ENCODE measurements around the gene FMNL1. TPM values are rescaled to one million over a fixed set of nuclear protein-coding genes. Genes with fewer than 3 reads are reported as not detected.

The FMNL1 gene, protein sequence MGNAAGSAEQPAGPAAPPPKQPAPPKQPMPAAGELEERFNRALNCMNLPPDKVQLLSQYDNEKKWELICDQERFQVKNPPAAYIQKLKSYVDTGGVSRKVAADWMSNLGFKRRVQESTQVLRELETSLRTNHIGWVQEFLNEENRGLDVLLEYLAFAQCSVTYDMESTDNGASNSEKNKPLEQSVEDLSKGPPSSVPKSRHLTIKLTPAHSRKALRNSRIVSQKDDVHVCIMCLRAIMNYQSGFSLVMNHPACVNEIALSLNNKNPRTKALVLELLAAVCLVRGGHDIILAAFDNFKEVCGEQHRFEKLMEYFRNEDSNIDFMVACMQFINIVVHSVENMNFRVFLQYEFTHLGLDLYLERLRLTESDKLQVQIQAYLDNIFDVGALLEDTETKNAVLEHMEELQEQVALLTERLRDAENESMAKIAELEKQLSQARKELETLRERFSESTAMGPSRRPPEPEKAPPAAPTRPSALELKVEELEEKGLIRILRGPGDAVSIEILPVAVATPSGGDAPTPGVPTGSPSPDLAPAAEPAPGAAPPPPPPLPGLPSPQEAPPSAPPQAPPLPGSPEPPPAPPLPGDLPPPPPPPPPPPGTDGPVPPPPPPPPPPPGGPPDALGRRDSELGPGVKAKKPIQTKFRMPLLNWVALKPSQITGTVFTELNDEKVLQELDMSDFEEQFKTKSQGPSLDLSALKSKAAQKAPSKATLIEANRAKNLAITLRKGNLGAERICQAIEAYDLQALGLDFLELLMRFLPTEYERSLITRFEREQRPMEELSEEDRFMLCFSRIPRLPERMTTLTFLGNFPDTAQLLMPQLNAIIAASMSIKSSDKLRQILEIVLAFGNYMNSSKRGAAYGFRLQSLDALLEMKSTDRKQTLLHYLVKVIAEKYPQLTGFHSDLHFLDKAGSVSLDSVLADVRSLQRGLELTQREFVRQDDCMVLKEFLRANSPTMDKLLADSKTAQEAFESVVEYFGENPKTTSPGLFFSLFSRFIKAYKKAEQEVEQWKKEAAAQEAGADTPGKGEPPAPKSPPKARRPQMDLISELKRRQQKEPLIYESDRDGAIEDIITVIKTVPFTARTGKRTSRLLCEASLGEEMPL
- total RNA-seq (2014; rRNA removed; shearing (Covaris generic)) (4.2 and 10.5 TPM in 2 replicates), polyA plus RNA-seq (2016; fragmentation: Nextera tagmentation; extraction: Ambion mirVana) (1.4 and 1.7 TPM in 2 replicates)

DNA sequence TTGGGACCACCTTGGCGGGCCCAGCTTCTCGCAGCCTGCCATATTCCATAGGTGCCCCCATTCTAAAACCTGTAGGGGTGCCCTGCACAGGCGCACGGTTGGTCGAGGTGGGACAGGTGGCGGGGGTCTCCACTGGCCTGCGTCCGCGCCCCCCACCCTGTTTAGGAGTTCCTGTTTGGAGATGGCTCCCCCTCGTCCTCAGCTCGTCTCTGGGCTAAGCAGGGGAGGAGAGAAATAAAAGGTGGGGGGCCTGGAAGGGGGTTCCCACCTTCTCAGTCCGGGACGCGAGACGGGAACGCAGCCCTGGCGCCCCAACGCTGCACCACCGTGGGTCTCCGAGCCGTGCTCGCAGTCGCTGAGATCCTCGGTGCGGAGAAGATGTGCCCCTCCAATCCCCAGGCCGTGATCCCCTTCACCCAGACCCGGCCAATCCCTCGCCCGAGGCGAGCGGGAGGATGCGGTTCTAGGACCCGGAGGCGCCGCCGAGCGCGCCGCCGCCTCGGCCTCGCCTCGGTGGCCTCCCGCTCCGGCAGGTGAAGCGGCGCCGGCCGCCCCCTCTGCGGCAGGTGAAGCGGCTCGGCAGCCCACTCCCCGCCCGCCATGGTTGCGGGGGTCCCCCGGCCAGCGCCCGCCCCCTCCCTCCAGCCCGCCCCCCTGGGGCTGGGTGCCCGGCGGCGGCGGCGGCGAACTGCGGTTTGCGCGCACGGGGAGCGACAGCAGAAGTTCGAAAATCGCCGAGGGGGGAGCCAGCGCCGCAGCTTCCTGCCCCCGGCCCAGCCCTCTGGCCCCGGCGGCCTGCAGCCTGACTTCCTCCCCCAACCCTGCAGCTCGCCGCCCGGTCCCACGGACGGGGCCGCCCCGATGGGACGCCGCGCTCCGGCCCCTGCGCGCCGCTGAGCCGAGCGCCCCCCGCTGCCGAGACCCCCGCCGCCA lies at the start of gene FMNL1:
TSS of gene FMNL1 (plus strand) at position 805 of the 933 bp plus-strand sequence. CDS start 240 bp downstream, outside the sequence.
- Histone ChIP-seq H3F3A (ENCODE audit: insufficient read depth) (0 out of 2 replicates have a peak, but pooled peaks cover 10% of the 10 kb centered on the region), H3K9me3 (ENCODE audit: low read depth) (no peaks in the 10 kb centered on the region)

DNA sequence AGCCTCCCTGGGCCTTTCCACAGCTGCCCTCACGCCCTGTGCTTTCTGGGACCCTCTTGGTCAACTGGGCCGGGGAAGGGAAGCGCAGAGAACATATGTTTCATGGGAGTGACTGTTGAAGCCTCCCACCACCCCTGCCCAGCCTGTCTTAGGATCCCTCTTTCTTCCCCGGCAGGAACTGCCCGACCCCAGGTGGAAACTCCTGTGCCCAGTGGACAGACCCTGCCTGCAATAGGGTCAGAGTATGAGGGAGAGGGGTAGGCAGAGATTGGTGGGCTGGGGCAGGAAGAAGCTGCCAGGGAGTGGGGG lies 49.5 kb upstream of the FMNL1 start:
- no peaks in the 10 kb centered on the region for H3K36me3 ChIP-seq (ENCODE audit: low read depth)
- H3K27me3 ChIP-seq (replicated peaks; ENCODE audit: insufficient read depth), result no peaks in the 10 kb centered on the region
- no peak for DNase-seq
- peak overlapping the region; percentile 99 for H3K27ac ChIP-seq
- no peaks in the 10 kb centered on the region for H3K79me2 ChIP-seq (ENCODE audit: insufficient read depth)
- 4 to 7% methylated on average over 5 of the region's 5 CpGs for WGBS, 2 experiments (ENCODE audit: low coverage in 1 of 2, low lambda C conversion rate in 2 of 2, missing lambda C conversion rate in 2 of 2)
- peaks cover 41% of the 10 kb centered on the region for H3K4me1 ChIP-seq (ENCODE audit: insufficient read depth)
- H2AFZ ChIP-seq, result peak overlapping the region; percentile 62
- peak overlapping the region; percentile 93 for H3K9ac ChIP-seq
- H3K9me2 ChIP-seq (ENCODE audit: insufficient read depth), result no peaks in the 10 kb centered on the region
- H4K20me1 ChIP-seq (ENCODE audit: insufficient read depth), result no peaks in the 10 kb centered on the region
- no peaks in the 10 kb centered on the region for H3K9me3 ChIP-seq (ENCODE audit: low read depth)
- H3K4me2 ChIP-seq (ENCODE audit: unreplicated experiment), result peak overlapping the region; percentile 90
- peak overlapping the region; percentile 70 for H3K4me3 ChIP-seq
- in situ Hi-C loops (cut with MboI), result no loop called here
- H3F3A ChIP-seq (ENCODE audit: insufficient read depth), result peaks cover 18% of the 10 kb centered on the region
- no peak for TF ChIP-seq EZH2 (IDR thresholded peaks at IDR 0.05; ENCODE audit: insufficient read depth, poor library complexity, severe bottlenecking)
- no peak for TF ChIP-seq EZH2phosphoT487 (IDR thresholded peaks at IDR 0.05; ENCODE audit: insufficient read depth, low read depth)

More for the DNA sequence above, at the start of gene FMNL1:
- Histone ChIP-seq H3K4me1 (ENCODE audit: insufficient read depth) (0 out of 2 replicates have a peak, but pooled peaks cover 5% of the 10 kb centered on the region), H3K4me2 (ENCODE audit: unreplicated experiment) (peak within 1 kb of the TSS; percentile 59), H3K36me3 (ENCODE audit: low read depth) (no peaks in the 10 kb centered on the region), H3K79me2 (ENCODE audit: insufficient read depth) (no peaks in the 10 kb centered on the region), H3K9me2 (ENCODE audit: insufficient read depth) (no peaks in the 10 kb centered on the region), H3K27me3 (replicated peaks; ENCODE audit: insufficient read depth) (no peaks in the 10 kb centered on the region), H4K20me1 (ENCODE audit: insufficient read depth) (no peaks in the 10 kb centered on the region), H3K9ac (peak within 1 kb of the TSS; percentile 65), H2AFZ (peak within 1 kb of the TSS; percentile 67), H3K4me3 (peak within 1 kb of the TSS; percentile 76), H3K27ac (no peak within 1 kb of the TSS)
- DNase-seq, result peak; percentile 48
- TF ChIP-seq EZH2 (IDR thresholded peaks at IDR 0.05; ENCODE audit: insufficient read depth, poor library complexity, severe bottlenecking), result no peak
- no peak for TF ChIP-seq EZH2phosphoT487 (IDR thresholded peaks at IDR 0.05; ENCODE audit: insufficient read depth, low read depth)
- 12 to 25% methylated on average over 43 to 49 of the region's 98 CpGs for WGBS, 2 experiments (ENCODE audit: low coverage in 1 of 2, low lambda C conversion rate in 2 of 2, missing lambda C conversion rate in 2 of 2)
- in situ Hi-C loops (cut with MboI), result loop anchor here (10.0 kb wide), 1 partner anchor 173 kb away; no protein-coding TSS in a partner anchor

DNA sequence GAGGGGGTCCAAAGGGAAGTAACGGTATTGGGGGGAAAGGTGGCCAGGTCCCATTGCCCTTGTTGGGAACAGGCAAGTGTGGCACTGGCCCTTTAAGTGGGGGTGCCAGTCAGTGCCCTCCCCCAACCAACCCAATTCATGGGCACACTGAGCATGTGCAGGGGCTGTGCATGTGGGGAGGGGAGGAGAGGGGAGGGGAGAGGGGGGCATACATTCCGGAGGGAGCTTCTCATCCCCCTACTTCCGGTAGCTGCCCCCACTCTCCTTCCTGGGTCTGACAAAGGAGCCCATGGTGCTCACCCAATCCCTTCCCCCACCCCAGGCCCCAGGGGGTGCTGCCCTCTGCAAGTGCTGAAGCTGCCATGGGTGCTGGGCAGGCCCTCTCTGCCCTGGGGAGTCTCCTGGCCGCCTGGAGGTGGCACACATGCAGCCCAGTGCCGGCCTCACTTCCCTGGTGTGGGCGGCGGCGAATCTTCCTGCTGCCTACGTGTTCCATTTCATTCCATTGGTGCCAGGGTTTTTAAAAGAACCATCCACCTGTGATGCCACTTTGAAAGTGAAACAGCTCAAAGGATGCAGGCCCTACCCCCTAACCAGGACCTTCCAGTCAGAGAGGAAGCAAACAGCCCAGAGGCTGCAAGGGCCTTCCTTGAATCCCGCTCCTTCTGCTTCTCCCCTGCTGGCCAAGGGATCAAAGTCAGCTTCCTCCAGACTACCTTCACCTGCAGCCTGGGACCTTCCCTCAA lies 49.0 kb upstream of the FMNL1 start:
- in situ Hi-C loops (cut with MboI), result no loop called here
- peak overlapping the region; percentile 90 for H3K4me2 ChIP-seq (ENCODE audit: unreplicated experiment)
- H3K9me2 ChIP-seq (ENCODE audit: insufficient read depth), result no peaks in the 10 kb centered on the region
- H4K20me1 ChIP-seq (ENCODE audit: insufficient read depth), result no peaks in the 10 kb centered on the region
- peak overlapping the region; percentile 99 for H3K27ac ChIP-seq
- no peaks in the 10 kb centered on the region for H3K9me3 ChIP-seq (ENCODE audit: low read depth)
- H3K9ac ChIP-seq, result peak overlapping the region; percentile 93
- H3F3A ChIP-seq (ENCODE audit: insufficient read depth), result peaks cover 18% of the 10 kb centered on the region
- peaks cover 41% of the 10 kb centered on the region for H3K4me1 ChIP-seq (ENCODE audit: insufficient read depth)
- TF ChIP-seq EZH2 (IDR thresholded peaks at IDR 0.05; ENCODE audit: insufficient read depth, poor library complexity, severe bottlenecking), result no peak
- TF ChIP-seq EZH2phosphoT487 (IDR thresholded peaks at IDR 0.05; ENCODE audit: insufficient read depth, low read depth), result no peak
- H3K4me3 ChIP-seq, result peak overlapping the region; percentile 70
- H2AFZ ChIP-seq, result peak overlapping the region; percentile 62
- DNase-seq, result peak; percentile 75
- H3K36me3 ChIP-seq (ENCODE audit: low read depth), result no peaks in the 10 kb centered on the region
- no peaks in the 10 kb centered on the region for H3K27me3 ChIP-seq (replicated peaks; ENCODE audit: insufficient read depth)
- 8 to 11% methylated on average over 8 to 10 of the region's 10 CpGs for WGBS, 2 experiments (ENCODE audit: low coverage in 1 of 2, low lambda C conversion rate in 2 of 2, missing lambda C conversion rate in 2 of 2)
- no peaks in the 10 kb centered on the region for H3K79me2 ChIP-seq (ENCODE audit: insufficient read depth)
